Right ventricle myocardium superior (tissue), 1 donor: ENCODE results near the gene ZNF324B. TPM values are rescaled to one million over a fixed set of nuclear protein-coding genes. Genes with fewer than 3 reads are reported as not detected.
"Not testable (repeated sequence)": the region's sequence is repeated elsewhere in the genome, so short reads cannot be mapped to it uniquely, and the experiment has no call there.

Source experiments
- ATAC-seq: fragments of 200-7000 bp; cut with Tn5 transposase; one replicate; pipeline ENCODE4 v1.9.1; 2020; ENCODE audit warnings: mild to moderate bottlenecking; ENCODE audit not compliant: poor library complexity
- DNase-seq: peaks from one replicate; pipeline ENCODE4 v3.0.0-alpha.2; 2020
- intact Hi-C: fragments of 100-400 bp; cut with DNase I; formaldehyde crosslinking; loops from one replicate; pipeline ENCODE4 v1.11.2; 2022
- total RNA-seq: library from RNA; stranded (reverse); fragmentation: NEBNext Ultra II Directional; extraction: Animal tissue kit (Norgen Biotek cat#: 25700); gene quantifications from one replicate; pipeline ENCODE4 v1.2.1, GENCODE V29; 2021
- donor health status: DM: no; HTN: yes; CAD: no; lungs with severe emphysema.

Gene ZNF324B
- total RNA-seq, 1 donor from 2014 or later = 2.6 TPM

DNA sequence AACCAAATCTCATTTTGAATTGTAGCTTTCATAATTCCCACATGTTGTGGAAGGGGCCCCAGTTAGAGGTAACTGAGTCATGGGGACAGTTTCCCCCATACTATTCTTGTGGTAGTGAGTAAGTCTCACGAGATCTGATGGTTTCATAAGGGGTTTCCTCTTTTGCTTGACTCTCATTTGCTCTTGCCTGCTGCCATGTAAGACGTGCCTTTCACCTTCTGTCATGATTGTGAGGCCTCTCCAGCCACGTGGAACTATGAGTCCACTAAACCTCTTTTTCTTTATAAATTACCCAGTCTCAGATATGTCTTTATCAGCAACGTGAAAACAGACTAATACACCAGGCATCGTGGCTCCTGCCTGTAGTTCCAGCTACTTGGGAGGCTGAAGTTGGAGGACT is 1.4 kb upstream of the ZNF324B start:
- DNase-seq, intact Hi-C loops, ATAC-seq: not testable (repeated sequence)

- ATAC-seq = no peak
- intact Hi-C loops = no loop called here
- no peak for DNase-seq
Measured at GRCh38 chr19:58450856-58451357, 515 bp upstream of the ZNF324B start.

- DNase-seq = no peak
- intact Hi-C loops = no loop called here
Measured at GRCh38 chr19:58453743-58454142, 2.3 kb downstream of the ZNF324B start.

GRCh38 chr19:58455306-58455705 is 3.9 kb downstream of the ZNF324B start:
- no peak for ATAC-seq
- intact Hi-C loops = no loop called here
- DNase-seq = no peak

More at GRCh38 chr19:58453743-58454142, 2.3 kb downstream of the ZNF324B start:
- ATAC-seq = no peak

DNA sequence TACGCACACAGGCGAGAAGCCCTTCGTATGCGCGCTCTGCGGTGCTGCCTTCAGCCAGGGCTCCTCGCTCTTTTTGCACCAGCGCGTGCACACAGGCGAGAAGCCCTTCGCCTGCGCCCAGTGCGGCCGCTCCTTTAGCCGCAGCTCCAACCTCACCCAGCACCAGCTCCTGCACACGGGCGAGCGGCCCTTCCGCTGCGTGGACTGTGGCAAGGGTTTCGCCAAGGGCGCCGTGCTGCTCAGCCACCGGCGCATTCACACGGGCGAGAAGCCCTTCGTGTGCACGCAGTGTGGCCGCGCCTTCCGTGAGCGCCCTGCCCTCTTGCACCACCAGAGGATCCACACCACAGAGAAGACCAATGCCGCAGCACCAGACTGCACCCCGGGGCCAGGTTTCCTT is 4.7 kb downstream of the ZNF324B start:
- intact Hi-C loops = no loop called here
- ATAC-seq (no peak), DNase-seq (no peak)

- no peak for DNase-seq
- intact Hi-C loops = no loop called here
- no peak for ATAC-seq
Measured at GRCh38 chr19:58460039-58460438, 8.6 kb downstream of the ZNF324B start.

DNA sequence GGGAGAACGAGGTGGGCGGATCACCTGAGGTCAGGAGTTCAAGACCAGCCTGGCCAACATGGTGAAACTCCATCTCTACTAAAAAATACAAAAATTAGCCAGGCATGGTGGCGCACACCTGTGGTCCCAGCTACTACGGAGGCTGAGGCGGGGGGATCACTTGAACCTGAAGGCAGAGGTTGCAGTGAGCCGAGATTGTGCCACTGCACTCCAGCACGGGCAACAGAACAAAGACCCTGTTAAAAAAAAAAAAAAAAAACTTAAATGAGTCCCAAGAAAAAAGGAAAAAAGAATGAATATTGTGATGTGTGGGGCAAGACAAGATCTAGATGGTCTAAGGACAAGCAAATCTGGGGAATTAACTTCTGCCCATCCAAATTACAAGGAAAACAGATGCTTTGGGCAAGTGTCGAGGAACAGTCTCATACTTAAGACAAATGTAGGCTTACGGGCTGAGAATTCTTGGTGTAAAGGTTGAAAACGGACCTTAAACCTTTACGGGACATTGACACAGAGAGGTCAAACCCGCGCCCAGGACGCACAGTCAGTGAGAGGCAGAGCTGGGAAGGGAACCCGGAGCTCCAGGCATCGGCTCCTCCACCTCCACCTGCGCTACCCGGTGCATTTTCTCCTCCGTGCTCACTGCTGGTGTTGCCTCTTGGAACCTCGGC is 14.8 kb downstream of the ZNF324B start:
- DNase-seq = no peak
- intact Hi-C loops = no loop called here

DNA sequence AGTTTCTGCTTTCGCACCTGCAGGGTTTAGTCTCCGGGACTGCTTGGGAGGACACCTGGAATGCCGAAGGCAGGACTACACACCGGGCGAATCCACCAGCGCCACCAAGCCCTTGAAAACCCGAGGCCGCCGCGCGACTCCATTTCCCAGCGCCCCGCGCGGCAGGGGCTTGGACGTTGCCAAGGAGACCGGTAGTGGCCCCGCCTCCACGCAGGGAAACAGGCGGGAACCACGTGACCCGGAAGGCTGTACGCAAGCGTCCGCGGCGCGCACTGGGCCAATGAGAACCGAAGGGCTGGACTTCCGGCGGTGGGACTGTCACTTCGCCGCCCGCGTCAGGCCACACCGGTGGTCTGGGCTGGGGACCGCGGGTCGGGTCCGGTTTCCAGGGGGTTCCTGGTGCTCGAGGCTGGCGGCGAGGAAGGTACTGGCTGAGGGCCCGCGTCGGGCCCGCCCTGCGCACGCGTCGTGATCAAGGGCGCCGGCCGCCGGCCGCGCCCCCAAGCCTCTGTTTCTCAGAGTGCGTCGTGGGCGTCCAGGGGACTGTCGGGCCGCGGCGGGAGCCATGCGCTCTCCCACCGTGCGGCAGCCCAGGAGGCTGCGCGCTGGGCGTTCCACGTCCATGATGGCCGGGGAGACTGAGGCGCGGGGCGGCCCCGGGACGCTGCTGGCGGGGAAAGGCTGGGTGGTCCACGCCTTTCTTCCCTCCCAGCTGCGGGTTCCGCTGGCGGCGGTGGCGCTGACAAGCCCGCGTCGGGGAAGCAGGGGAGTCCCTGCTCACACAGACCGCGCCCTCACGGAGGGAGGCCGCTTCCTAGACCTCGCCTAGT is 15.6 kb downstream of the ZNF324B start, which contains the start of gene ZNF324:
TSS of gene ZNF324 (plus strand) at position 321 of the 830 bp plus-strand sequence. CDS start 2,106 bp downstream, outside the sequence.
- peak; percentile 99 for DNase-seq
- ATAC-seq = peak; percentile 99
- intact Hi-C loops = no loop called here

More for the DNA sequence above, 14.8 kb downstream of the ZNF324B start:
- ATAC-seq = peak; percentile 39

DNA sequence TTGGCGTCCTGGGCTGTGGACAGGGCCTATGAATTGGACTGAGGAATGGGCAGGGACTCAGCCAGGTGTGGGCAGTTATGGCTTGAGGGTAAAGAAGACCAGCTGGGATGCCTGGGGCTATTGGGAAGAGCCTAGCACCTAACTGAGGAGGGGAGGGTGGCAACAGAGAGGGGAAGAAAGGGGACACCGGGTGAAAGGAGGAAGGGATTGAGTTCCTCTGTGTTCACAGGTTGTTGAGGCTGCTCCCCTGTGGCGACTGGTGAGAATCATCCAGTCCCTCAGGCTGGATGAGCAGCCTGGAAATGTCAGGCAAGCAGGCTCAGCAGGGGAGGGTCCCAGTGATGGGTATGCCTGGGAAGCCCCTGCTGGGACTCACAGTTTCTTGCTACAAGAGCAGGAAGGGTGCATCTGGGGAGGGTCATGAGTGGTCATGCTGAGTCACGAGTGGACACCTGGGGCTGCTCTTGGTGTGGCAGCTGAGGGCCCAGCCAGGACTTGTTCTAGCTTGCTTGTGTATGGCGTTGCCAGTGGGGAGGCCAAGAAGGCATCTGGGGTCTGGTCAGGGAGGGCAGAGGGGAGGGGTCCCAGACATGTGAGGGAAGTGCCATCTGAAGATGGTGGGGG is 16.9 kb downstream of the ZNF324B start:
- intact Hi-C loops = no loop called here
- DNase-seq = no peak

DNA sequence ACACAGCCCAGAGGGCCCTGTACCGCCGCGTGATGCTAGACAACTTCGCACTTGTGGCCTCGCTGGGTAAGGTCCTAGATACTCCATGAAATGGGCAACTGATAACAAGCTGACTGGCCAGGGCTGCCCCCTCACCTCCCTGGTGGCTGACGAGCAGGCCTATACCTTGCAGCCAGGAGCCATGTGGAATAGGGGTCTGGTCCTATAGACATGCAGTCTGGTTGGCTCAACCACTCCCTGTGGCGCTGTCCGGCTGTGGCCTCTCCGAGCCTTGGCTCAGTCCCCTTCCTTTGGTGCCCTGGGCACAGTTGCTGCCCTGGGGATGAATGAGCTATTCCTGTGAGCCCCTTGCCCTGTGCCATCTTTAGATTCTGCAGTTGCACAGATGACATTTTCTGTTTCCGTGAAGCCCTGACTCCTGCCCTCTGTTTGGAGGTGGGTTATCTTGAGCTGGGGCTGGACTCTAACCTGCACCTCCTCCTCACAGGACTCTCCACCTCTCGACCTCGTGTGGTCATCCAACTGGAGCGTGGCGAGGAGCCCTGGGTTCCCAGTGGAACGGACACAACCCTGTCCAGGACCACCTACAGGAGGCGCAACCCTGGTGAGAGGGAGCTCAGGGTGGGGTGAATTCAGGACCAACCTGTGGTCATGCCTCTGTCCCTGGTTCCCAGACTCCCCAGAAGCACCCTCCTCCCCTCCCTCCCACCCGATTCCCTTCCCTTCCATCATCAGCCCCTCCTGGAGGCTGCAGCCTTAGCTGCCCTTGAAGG is 18.0 kb downstream of the ZNF324B start:
- ATAC-seq = no peak
- intact Hi-C loops = no loop called here
- DNase-seq = no peak

More for the DNA sequence above, 16.9 kb downstream of the ZNF324B start:
- no peak for ATAC-seq

- DNase-seq, intact Hi-C loops, ATAC-seq: not testable (repeated sequence)
Measured at GRCh38 chr19:58470837-58471543, 19.6 kb downstream of the ZNF324B start.

DNA sequence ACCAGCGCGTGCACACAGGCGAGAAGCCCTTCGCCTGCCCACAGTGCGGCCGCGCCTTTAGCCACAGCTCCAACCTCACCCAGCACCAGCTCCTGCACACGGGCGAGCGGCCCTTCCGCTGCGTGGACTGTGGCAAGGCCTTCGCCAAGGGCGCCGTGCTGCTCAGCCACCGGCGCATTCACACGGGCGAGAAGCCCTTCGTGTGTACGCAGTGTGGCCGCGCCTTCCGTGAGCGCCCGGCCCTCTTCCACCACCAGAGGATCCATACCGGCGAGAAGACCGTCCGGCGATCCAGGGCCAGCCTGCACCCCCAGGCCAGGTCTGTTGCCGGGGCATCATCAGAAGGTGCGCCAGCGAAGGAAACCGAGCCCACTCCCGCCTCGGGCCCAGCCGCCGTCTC is 20.3 kb downstream of the ZNF324B start:
- no peak for ATAC-seq
- DNase-seq = no peak
- intact Hi-C loops = no loop called here

GRCh38 chr19:58473775-58474174 is 22.4 kb downstream of the ZNF324B start:
- intact Hi-C loops = no loop called here
- DNase-seq (no peak), ATAC-seq (no peak)

GRCh38 chr19:58474291-58474996 is 23.0 kb downstream of the ZNF324B start:
- intact Hi-C loops = no loop called here
- DNase-seq (no peak), ATAC-seq (no peak)

GRCh38 chr19:58474997-58475713 is 23.7 kb downstream of the ZNF324B start:
- intact Hi-C loops = no loop called here
- DNase-seq (no peak), ATAC-seq (no peak)

DNA sequence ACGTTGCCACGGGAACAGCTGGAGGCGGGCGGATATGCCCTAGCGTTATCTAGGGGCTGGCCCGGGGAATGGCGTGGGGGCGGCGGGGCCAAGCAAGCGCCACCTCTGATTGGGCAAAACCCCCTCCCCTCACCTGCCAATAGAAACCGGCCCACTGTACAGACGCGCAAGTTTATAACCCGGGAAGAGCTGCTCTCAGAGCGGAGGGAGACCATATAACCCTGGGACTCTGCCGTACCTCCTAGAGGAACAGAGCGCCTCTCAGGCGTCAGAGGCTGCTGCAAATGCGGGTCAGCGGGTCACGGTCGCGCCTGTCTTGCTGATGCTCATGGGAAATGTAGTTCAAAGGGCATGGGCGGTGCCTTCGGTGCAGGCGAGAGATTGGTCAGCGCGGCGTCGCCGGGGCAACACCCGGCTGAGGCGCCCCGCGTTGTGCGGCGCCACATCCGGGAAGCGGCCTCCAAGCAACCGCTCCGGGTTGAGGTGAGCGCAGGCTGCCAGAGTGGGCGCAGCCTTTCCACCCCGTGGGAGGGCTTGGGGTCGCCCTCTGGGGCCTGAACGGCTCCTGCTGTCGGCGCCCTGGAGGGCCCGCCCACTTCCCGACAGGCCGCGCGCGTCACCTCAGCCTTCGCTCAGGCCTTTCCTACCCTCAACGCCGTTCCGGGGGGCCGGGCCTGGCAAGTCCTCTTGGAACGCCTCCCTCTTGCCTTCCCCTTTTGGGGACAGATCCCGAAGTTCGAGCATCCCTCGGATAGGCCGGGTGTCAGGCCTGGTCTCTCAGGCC is 24.5 kb downstream of the ZNF324B start, which contains the start of gene ZNF446:
TSS of gene ZNF446 (plus strand) at position 639 of the 784 bp plus-strand sequence. CDS start 867 bp downstream, outside the sequence.
- peak; percentile 98 for DNase-seq
- peak; percentile 95 for ATAC-seq
- intact Hi-C loops = no loop called here
